ENCODE data around the gene FAM50A. TPM values are rescaled to one million over a fixed set of nuclear protein-coding genes. Genes with fewer than 3 reads are reported as not detected.

FAM50A gene
- total RNA-seq, 1 experiment from 2014 or later: 57.4 TPM

- H3K14ac ChIP-seq (ENCODE audit: insufficient read depth, low read length): no peak overlapping the region
- no peak overlapping the region for H2BK15ac ChIP-seq (ENCODE audit: low read depth, low read length)
- no peak overlapping the region for H2AK5ac ChIP-seq (ENCODE audit: insufficient read length, low read length)
- H3K9me3 ChIP-seq (ENCODE audit: control insufficient read depth, low read depth, low read length): peaks cover 20% of the 10 kb centered on the region
- H3K36me3 Mint-ChIP-seq (ENCODE audit: insufficient read depth in 1 of 3, low read depth in 3 of 3): peaks cover 17 to 37% (median 34%) of the 10 kb centered on the region in 3 experiments
- no peak overlapping the region for H3K27ac ChIP-seq (ENCODE audit: insufficient read length, low read depth, low read length)
- TF ChIP-seq, protein P1, sequence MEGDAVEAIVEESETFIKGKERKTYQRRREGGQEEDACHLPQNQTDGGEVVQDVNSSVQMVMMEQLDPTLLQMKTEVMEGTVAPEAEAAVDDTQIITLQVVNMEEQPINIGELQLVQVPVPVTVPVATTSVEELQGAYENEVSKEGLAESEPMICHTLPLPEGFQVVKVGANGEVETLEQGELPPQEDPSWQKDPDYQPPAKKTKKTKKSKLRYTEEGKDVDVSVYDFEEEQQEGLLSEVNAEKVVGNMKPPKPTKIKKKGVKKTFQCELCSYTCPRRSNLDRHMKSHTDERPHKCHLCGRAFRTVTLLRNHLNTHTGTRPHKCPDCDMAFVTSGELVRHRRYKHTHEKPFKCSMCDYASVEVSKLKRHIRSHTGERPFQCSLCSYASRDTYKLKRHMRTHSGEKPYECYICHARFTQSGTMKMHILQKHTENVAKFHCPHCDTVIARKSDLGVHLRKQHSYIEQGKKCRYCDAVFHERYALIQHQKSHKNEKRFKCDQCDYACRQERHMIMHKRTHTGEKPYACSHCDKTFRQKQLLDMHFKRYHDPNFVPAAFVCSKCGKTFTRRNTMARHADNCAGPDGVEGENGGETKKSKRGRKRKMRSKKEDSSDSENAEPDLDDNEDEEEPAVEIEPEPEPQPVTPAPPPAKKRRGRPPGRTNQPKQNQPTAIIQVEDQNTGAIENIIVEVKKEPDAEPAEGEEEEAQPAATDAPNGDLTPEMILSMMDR (conservative IDR thresholded peaks at IDR 0.05): no peak
- H3K9ac ChIP-seq (ENCODE audit: extremely low read depth, insufficient read length, low read length): no peak overlapping the region
- H3K79me1 ChIP-seq (ENCODE audit: insufficient read depth, low read depth, low read length, poor library complexity, severe bottlenecking): no peaks in the 10 kb centered on the region
- no peak overlapping the region for H3K4me2 ChIP-seq (ENCODE audit: insufficient read depth, insufficient read length, low read length)
- no peak overlapping the region for H2BK120ac ChIP-seq (ENCODE audit: low read depth, low read length, poor library complexity, severe bottlenecking)
- no peaks in the 10 kb centered on the region for H3K79me2 ChIP-seq (ENCODE audit: insufficient read depth, low read length)
- H3T11ph ChIP-seq (ENCODE audit: low read length): no peak overlapping the region
- no peaks in the 10 kb centered on the region for H4K20me1 ChIP-seq (ENCODE audit: control insufficient read depth, insufficient read depth, insufficient read length)
- peaks cover 12% of the 10 kb centered on the region for H3K27me3 Mint-ChIP-seq (ENCODE audit: low read depth)
- no peaks in the 10 kb centered on the region for H3K27me3 ChIP-seq (ENCODE audit: insufficient read depth, low read length)
- no peak for DNase-seq
- H3K4me1 ChIP-seq (ENCODE audit: insufficient read depth, low read length): no peaks in the 10 kb centered on the region
- no peak overlapping the region for H2AFZ ChIP-seq (ENCODE audit: low read length)
- no peak overlapping the region for H3K23ac ChIP-seq (ENCODE audit: insufficient read length, low read depth, low read length)
- H4K8ac ChIP-seq (replicated peaks; ENCODE audit: insufficient read length, low read depth, low read length): no peak overlapping the region
- peaks cover 67 to 88% of the 10 kb centered on the region in 2 experiments for H3K9me3 Mint-ChIP-seq
- H2BK12ac ChIP-seq (ENCODE audit: insufficient read length, low read depth, low read length): no peak overlapping the region
- H4K5ac ChIP-seq (ENCODE audit: insufficient read length, low read depth, low read length): no peak overlapping the region
- no peak overlapping the region for H3K4ac ChIP-seq (ENCODE audit: low read depth, low read length)
- peak overlapping the region in 1 of 2 experiments; percentile 9; a peak in 1 of 5 replicates for H3K4me3 Mint-ChIP-seq
- H3K18ac ChIP-seq (ENCODE audit: insufficient read length, low read depth, low read length): no peak overlapping the region
- no peak overlapping the region for H3K27ac Mint-ChIP-seq
- peaks cover 2 to 7% of the 10 kb centered on the region in 2 experiments; a peak in 3 of 4 replicates for H3K4me1 Mint-ChIP-seq
- H3K23me2 ChIP-seq (ENCODE audit: insufficient read length, low read depth, low read length, poor library complexity, severe bottlenecking): peaks cover 4% of the 10 kb centered on the region
- no CpG with 5 or more reads among the region's 8 CpGs for WGBS (ENCODE audit: extremely low coverage, insufficient read length, low lambda C conversion rate)
- no peak overlapping the region for H4K91ac ChIP-seq (ENCODE audit: insufficient read length, low read depth, low read length)
- H2BK5ac ChIP-seq (ENCODE audit: insufficient read length, low read length): no peak overlapping the region
- H3K56ac ChIP-seq (ENCODE audit: insufficient read length, low read depth, low read length): no peak overlapping the region
- no peak overlapping the region for H2BK20ac ChIP-seq (ENCODE audit: low read depth, low read length, poor library complexity, severe bottlenecking)
These were observed 32.9 kb downstream of the FAM50A start for GRCh38 chrX:154476821-154477220.
